Stimulated activated CD4-positive, alpha-beta T cell treated with anti-CD3 and anti-CD28 coated beads, Interleukin-12 subunit alpha, Interleukin-12 subunit beta, amount 100 ng/mL, for 4 hours (primary cell): ENCODE measurements around the gene TUBB1.
"Not testable (repeated sequence)": the region's sequence is repeated elsewhere in the genome, so short reads cannot be mapped to it uniquely, and the experiment has no call there.

Experiments used
- DNase-seq: peaks from one replicate; pipeline ENCODE4 v3.0.0-alpha.2; 2020

Gene TUBB1

GRCh38 chr20:59024111-59024530 is 4.9 kb downstream of the TUBB1 start:
- no peak for DNase-seq

- DNase-seq = no peak
These were observed 5.9 kb downstream of the TUBB1 start for GRCh38 chr20:59025086-59025485.

GRCh38 chr20:59025511-59025910 is 6.3 kb downstream of the TUBB1 start:
- no peak for DNase-seq

- no peak for DNase-seq
These were observed 7.9 kb downstream of the TUBB1 start for GRCh38 chr20:59026904-59027740.

- no peak for DNase-seq
These were observed 8.6 kb downstream of the TUBB1 start for GRCh38 chr20:59027741-59028320.

- no peak for DNase-seq
These were observed 9.6 kb downstream of the TUBB1 start for GRCh38 chr20:59028812-59029211.

GRCh38 chr20:59030911-59031563 is 11.8 kb downstream of the TUBB1 start:
- no peak for DNase-seq

GRCh38 chr20:59031564-59032022 is 12.4 kb downstream of the TUBB1 start:
- DNase-seq = no peak

GRCh38 chr20:59032023-59032712 is 12.9 kb downstream of the TUBB1 start, which contains the start of gene ATP5F1E:
Gene ATP5F1E, minus strand, starts transcription at chr20:59032335. Its CDS starts 84 bp downstream, at chr20:59032251.
- DNase-seq = peak; percentile 96

- DNase-seq = no peak
These were observed 13.5 kb downstream of the TUBB1 start for GRCh38 chr20:59032713-59033059.

- DNase-seq = no peak
These were observed 13.9 kb downstream of the TUBB1 start for GRCh38 chr20:59033093-59033492.

- no peak for DNase-seq
These were observed 14.5 kb downstream of the TUBB1 start for GRCh38 chr20:59033616-59034165.

- no peak for DNase-seq
These were observed 16.2 kb downstream of the TUBB1 start for GRCh38 chr20:59035381-59035780.

GRCh38 chr20:59037386-59037785 is 18.2 kb downstream of the TUBB1 start:
- no peak for DNase-seq

GRCh38 chr20:59039233-59039632 is 20.0 kb downstream of the TUBB1 start:
- no peak for DNase-seq

- DNase-seq = no peak
These were observed 21.4 kb downstream of the TUBB1 start for GRCh38 chr20:59040667-59041066.

- not testable (repeated sequence) for DNase-seq
These were observed 22.3 kb downstream of the TUBB1 start for GRCh38 chr20:59041487-59041886.

- DNase-seq = no peak
These were observed 23.0 kb downstream of the TUBB1 start, which contains the start of gene PRELID3B for GRCh38 chr20:59042151-59042795. Gene PRELID3B, minus strand, starts transcription at chr20:59042786. Its CDS starts 56 bp downstream, at chr20:59042730.

- DNase-seq = peak; percentile 94
These were observed 23.8 kb downstream of the TUBB1 start for GRCh38 chr20:59042796-59043631.

- DNase-seq = no peak
These were observed 24.5 kb downstream of the TUBB1 start for GRCh38 chr20:59043698-59044097.

- DNase-seq = no peak
These were observed 25.1 kb downstream of the TUBB1 start for GRCh38 chr20:59044295-59044694.
